Measurements from ENCODE around the gene NOP16. TPM values are rescaled to one million over a fixed set of nuclear protein-coding genes. Genes with fewer than 3 reads are reported as not detected.
A peak's percentile ranks its signal among the peaks of the same experiment; 100 is the strongest.

NOP16 gene
- total RNA-seq, 1 experiment from 2014 or later = 19.7 TPM

GRCh38 chr5:176360894-176361436, 27.4 kb downstream of the NOP16 start:
- DNase-seq (ENCODE audit: low read depth) = peak; percentile 17

GRCh38 chr5:176359658-176360057, 28.7 kb downstream of the NOP16 start:
- DNase-seq (ENCODE audit: low read depth) = no peak

- no peak for DNase-seq (ENCODE audit: low read depth)
Measured at GRCh38 chr5:176356179-176356566, 32.2 kb downstream of the NOP16 start.

- DNase-seq (ENCODE audit: low read depth) = no peak
Measured at GRCh38 chr5:176355400-176356178, 32.8 kb downstream of the NOP16 start.

- DNase-seq (ENCODE audit: low read depth) = no peak
Measured at GRCh38 chr5:176353533-176353932, 34.9 kb downstream of the NOP16 start.

GRCh38 chr5:176352116-176352878, 36.1 kb downstream of the NOP16 start:
- DNase-seq (ENCODE audit: low read depth) = peak; percentile 70

- no peak for DNase-seq (ENCODE audit: low read depth)
Measured at GRCh38 chr5:176350416-176350815, 38.0 kb downstream of the NOP16 start.

GRCh38 chr5:176342766-176343458, 45.5 kb downstream of the NOP16 start:
- DNase-seq (ENCODE audit: low read depth) = no peak

- no peak for DNase-seq (ENCODE audit: low read depth)
Measured at GRCh38 chr5:176342158-176342483, 46.3 kb downstream of the NOP16 start.

- no peak for DNase-seq (ENCODE audit: low read depth)
Measured at GRCh38 chr5:176341325-176342157, 46.9 kb downstream of the NOP16 start.

- no peak for DNase-seq (ENCODE audit: low read depth)
Measured at GRCh38 chr5:176339304-176339703, 49.1 kb downstream of the NOP16 start.

GRCh38 chr5:176337913-176338312, 50.5 kb downstream of the NOP16 start:
- DNase-seq (ENCODE audit: low read depth) = no peak

GRCh38 chr5:176334031-176334770, 54.2 kb downstream of the NOP16 start:
- no peak for DNase-seq (ENCODE audit: low read depth)

Other genes with a start within 250 kb of the NOP16 start
- gene SIMC1, start 150.2 kb downstream of the NOP16 start, total RNA-seq (2014; rRNA removed; shearing (Covaris generic)) = 10.2 and 13.5 TPM in 2 replicates
- 85.3 and 91.8 TPM in 2 replicates for gene KIAA1191, start 26.8 kb downstream of the NOP16 start, total RNA-seq (2014; rRNA removed; shearing (Covaris generic))
- gene ARL10, start 23.1 kb downstream of the NOP16 start, total RNA-seq (2014; rRNA removed; shearing (Covaris generic)) = 1.5 and 1.8 TPM in 2 replicates
- 99.0 and 121 TPM in 2 replicates for gene HIGD2A, start 153 bp upstream of the NOP16 start, total RNA-seq (2014; rRNA removed; shearing (Covaris generic))
- 76.4 and 97.8 TPM in 2 replicates for gene CLTB, start 27.9 kb upstream of the NOP16 start, total RNA-seq (2014; rRNA removed; shearing (Covaris generic))
- gene FAF2, start 59.8 kb upstream of the NOP16 start, total RNA-seq (2014; rRNA removed; shearing (Covaris generic)) = 46.1 and 55.5 TPM in 2 replicates
- 1.6 and 3.5 TPM in 2 replicates for gene RNF44, start 148.8 kb upstream of the NOP16 start, total RNA-seq (2014; rRNA removed; shearing (Covaris generic))
- not detected in 2 replicates for gene CDHR2, start 160.7 kb upstream of the NOP16 start, total RNA-seq (2014; rRNA removed; shearing (Covaris generic))
- 8.4 and 12.4 TPM in 2 replicates for gene GPRIN1, start 221.6 kb upstream of the NOP16 start, total RNA-seq (2014; rRNA removed; shearing (Covaris generic))
- gene SNCB, start 241.9 kb upstream of the NOP16 start, total RNA-seq (2014; rRNA removed; shearing (Covaris generic)) = not detected in 2 replicates
- gene EIF4E1B, start 242.1 kb upstream of the NOP16 start, total RNA-seq (2014; rRNA removed; shearing (Covaris generic)) = not detected in 2 replicates

Measured in M059J (cell line).